Loucy (cell line): ENCODE data around the gene FHIP1B.
"Not testable (repeated sequence)": the region's sequence is repeated elsewhere in the genome, so short reads cannot be mapped to it uniquely, and the experiment has no call there.

Experiments used
- EZH2phosphoT487 ChIP-seq: fragments of 200-600 bp; IDR thresholded peaks from 2 replicates; pipeline ENCODE4 v1.6.1; 2018; ENCODE audit warnings: antibody characterized with exemption, mild to moderate bottlenecking, moderate library complexity, borderline replicate concordance
- TF ChIP-seq, protein P1 (sequence below): fragments of 200-600 bp; sonication (generic); conservative IDR thresholded peaks from 2 replicates; pipeline ENCODE4 v1.5.1; 2014; ENCODE audit warnings: mild to moderate bottlenecking, antibody characterized with exemption, low read length

DNA sequence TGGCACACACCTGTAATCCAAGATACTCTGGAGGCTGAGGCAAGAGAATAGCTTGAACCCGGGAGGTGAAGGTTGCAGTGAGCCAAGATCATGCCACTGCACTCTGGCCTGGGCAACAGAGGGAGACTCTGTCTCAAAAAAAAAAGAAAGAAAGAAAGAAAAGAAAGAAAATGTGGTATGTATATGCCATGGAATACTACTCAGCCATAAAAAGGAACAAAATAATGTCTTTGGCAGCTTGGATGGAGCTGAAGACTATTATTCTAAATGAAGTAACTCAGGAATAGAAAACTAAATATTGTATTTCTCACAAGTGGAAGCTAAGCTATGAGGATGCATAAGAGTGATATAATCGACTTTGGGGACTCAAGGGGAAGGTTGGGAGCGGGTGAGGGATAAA lies 14.5 kb upstream of the FHIP1B start:
- TF ChIP-seq EZH2phosphoT487 = not testable (repeated sequence)
- TF ChIP-seq, protein P1, sequence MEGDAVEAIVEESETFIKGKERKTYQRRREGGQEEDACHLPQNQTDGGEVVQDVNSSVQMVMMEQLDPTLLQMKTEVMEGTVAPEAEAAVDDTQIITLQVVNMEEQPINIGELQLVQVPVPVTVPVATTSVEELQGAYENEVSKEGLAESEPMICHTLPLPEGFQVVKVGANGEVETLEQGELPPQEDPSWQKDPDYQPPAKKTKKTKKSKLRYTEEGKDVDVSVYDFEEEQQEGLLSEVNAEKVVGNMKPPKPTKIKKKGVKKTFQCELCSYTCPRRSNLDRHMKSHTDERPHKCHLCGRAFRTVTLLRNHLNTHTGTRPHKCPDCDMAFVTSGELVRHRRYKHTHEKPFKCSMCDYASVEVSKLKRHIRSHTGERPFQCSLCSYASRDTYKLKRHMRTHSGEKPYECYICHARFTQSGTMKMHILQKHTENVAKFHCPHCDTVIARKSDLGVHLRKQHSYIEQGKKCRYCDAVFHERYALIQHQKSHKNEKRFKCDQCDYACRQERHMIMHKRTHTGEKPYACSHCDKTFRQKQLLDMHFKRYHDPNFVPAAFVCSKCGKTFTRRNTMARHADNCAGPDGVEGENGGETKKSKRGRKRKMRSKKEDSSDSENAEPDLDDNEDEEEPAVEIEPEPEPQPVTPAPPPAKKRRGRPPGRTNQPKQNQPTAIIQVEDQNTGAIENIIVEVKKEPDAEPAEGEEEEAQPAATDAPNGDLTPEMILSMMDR = not testable (repeated sequence)
